OCI-LY7 (cell line): ENCODE results near the gene IL4I1. TPM values are rescaled to one million over a fixed set of nuclear protein-coding genes. Genes with fewer than 3 reads are reported as not detected.

Experiments used
- BruUV-seq: library from RNA; stranded (reverse); fragments of 400-500 nt; replicated peaks from 2 replicates; lab custom pipeline; 2021; lab: Mats Ljungman, UMichigan
- CTCF ChIA-PET: fragments of 300-600 bp; sonication (Branson Sonifier 250); formaldehyde crosslinking; loops from one replicate; lab custom pipeline; 2022; ENCODE audit warnings: antibody characterized with exemption; ENCODE audit not compliant: unreplicated experiment; lab: Charles Lee
- POLR2A ChIA-PET: fragments of 300-600 bp; sonication (Branson Sonifier 250); formaldehyde crosslinking; loops from one replicate; lab custom pipeline; 2022; ENCODE audit warnings: antibody characterized with exemption; lab: Charles Lee
- DNase-seq: peaks from one replicate; pipeline ENCODE4 v3.0.0-alpha.2; 2015; ENCODE audit warnings: low spot score
- H2AFZ ChIP-seq: fragments of 200-600 bp; sonication (generic), shearing (Covaris generic); 2 replicates; pipeline ENCODE4 v1.6.1; 2014; ENCODE audit warnings: mild to moderate bottlenecking, antibody characterized with exemption, low read length, moderate library complexity
- H3K27ac ChIP-seq: fragments of 200-600 bp; sonication (generic); 2 replicates; pipeline ENCODE4 v1.5.1; 2014; ENCODE audit warnings: mixed run types, low read depth, mild to moderate bottlenecking, moderate library complexity, low read length, inconsistent platforms; ENCODE audit not compliant: poor library complexity, severe bottlenecking
- H3K36me3 ChIP-seq: fragments of 200-600 bp; sonication (generic); 2 replicates; pipeline ENCODE4 v1.6.1; 2014; ENCODE audit warnings: mild to moderate bottlenecking, antibody characterized with exemption, low read length, moderate library complexity, mixed read lengths; ENCODE audit not compliant: insufficient read depth
- H3K4me1 ChIP-seq: fragments of 200-600 bp; sonication (generic); 2 replicates; pipeline ENCODE4 v1.5.1; 2014; ENCODE audit warnings: mild to moderate bottlenecking, low read length; ENCODE audit not compliant: insufficient read depth, poor library complexity, severe bottlenecking
- H3K4me2 ChIP-seq: fragments of 200-600 bp; sonication (generic); 2 replicates; pipeline ENCODE4 v1.6.1; 2014; ENCODE audit warnings: mild to moderate bottlenecking, low read length
- H3K4me3 ChIP-seq: fragments of 200-600 bp; sonication (generic); 2 replicates; pipeline ENCODE4 v1.5.1; 2014; ENCODE audit warnings: mild to moderate bottlenecking, low read depth, low read length; ENCODE audit not compliant: poor library complexity, severe bottlenecking
- H3K79me2 ChIP-seq: fragments of 200-600 bp; sonication (generic); 2 replicates; pipeline ENCODE4 v1.6.1; 2016; ENCODE audit warnings: low read depth, mild to moderate bottlenecking, low read length, moderate library complexity, mixed read lengths; ENCODE audit not compliant: insufficient read depth
- H3K9me2 ChIP-seq: fragments of 200-600 bp; sonication (generic); 2 replicates; pipeline ENCODE4 v1.6.1; 2016; ENCODE audit warnings: mild to moderate bottlenecking, low read length, mixed read lengths; ENCODE audit not compliant: insufficient read depth
- H3K9me3 ChIP-seq: fragments of 200-600 bp; sonication (generic); 2 replicates; pipeline ENCODE4 v1.6.1; 2014; ENCODE audit warnings: mild to moderate bottlenecking, mixed run types, low read length, mixed read lengths
- H4K20me1 ChIP-seq: fragments of 200-600 bp; sonication (generic); 2 replicates; pipeline ENCODE4 v1.6.1; 2014; ENCODE audit warnings: mild to moderate bottlenecking, antibody characterized with exemption, low read length, moderate library complexity, mixed read lengths; ENCODE audit not compliant: insufficient read depth
- EZH2phosphoT487 ChIP-seq: fragments of 200-600 bp; sonication (generic); IDR thresholded peaks from 2 replicates; pipeline ENCODE4 v1.6.1; 2018; ENCODE audit warnings: low read depth, borderline replicate concordance, mild to moderate bottlenecking, mixed run types, antibody characterized with exemption, low read length, moderate library complexity, mixed read lengths
- intact Hi-C: fragments of 100-400 bp; cut with micrococcal nuclease; formaldehyde crosslinking; loops from one replicate; pipeline ENCODE4 v1.10.0; 2022; ENCODE audit not compliant: unreplicated experiment
- total RNA-seq, 2 experiments: library from RNA; depleted of rRNA in 1 of 2; stranded (reverse); fragments of >200 nt in 1 of 2; shearing (Covaris generic) in 1 of 2; gene quantifications; 2 replicates each; pipeline ENCODE4 v1.2.3, GENCODE V29; 2014 to 2022
- TF ChIP-seq, protein P1 (sequence below): fragments of 200-600 bp; sonication (generic); conservative IDR thresholded peaks from 2 replicates; pipeline ENCODE4 v1.5.1; 2014; ENCODE audit warnings: mild to moderate bottlenecking, antibody characterized with exemption, low read length, moderate library complexity, mixed read lengths

Gene IL4I1
- total RNA-seq, 2 experiments from 2014 or later: 0.25 to 1.7 TPM

DNA sequence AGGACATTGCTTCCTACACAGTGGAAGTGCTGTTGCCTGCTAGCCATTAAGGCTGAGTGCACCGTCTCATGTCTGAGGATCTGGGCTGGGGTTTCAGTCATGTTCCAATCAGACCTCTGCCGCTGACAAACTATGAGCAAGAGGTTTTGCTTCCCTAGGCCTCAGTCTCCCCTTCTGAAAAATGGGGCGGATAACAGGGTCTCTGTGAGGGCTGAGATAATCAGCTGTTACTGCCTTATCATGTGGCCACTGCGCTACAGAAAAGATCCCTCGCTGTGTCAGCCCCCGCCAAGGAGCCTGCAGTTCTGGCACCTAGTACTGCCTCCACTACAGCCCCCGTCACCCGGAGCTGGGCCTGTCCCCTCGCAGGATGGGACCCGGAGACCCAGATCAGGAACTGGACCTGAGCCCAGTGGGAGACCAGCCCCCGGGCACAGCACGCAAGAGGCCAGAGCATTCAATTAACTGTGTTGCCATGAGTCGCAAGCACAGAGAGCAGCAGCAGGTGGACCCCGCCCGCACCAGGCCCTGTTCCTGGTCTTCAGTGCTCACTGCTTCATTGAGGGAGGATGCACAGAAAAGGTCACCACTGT, 26.3 kb downstream of the IL4I1 start:
- TF ChIP-seq, protein P1, sequence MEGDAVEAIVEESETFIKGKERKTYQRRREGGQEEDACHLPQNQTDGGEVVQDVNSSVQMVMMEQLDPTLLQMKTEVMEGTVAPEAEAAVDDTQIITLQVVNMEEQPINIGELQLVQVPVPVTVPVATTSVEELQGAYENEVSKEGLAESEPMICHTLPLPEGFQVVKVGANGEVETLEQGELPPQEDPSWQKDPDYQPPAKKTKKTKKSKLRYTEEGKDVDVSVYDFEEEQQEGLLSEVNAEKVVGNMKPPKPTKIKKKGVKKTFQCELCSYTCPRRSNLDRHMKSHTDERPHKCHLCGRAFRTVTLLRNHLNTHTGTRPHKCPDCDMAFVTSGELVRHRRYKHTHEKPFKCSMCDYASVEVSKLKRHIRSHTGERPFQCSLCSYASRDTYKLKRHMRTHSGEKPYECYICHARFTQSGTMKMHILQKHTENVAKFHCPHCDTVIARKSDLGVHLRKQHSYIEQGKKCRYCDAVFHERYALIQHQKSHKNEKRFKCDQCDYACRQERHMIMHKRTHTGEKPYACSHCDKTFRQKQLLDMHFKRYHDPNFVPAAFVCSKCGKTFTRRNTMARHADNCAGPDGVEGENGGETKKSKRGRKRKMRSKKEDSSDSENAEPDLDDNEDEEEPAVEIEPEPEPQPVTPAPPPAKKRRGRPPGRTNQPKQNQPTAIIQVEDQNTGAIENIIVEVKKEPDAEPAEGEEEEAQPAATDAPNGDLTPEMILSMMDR: no peak
- no peak for TF ChIP-seq EZH2phosphoT487
- CTCF ChIA-PET: no interaction called here
- no peak for DNase-seq
- peaks cover 22% of the 10 kb centered on the region; the same call in 1 of the 2 replicates for H3K79me2 ChIP-seq
- peak overlapping the region; percentile 42 for H3K27ac ChIP-seq
- no peaks in the 10 kb centered on the region for H3K9me2 ChIP-seq
- POLR2A ChIA-PET: no interaction called here
- H3K4me1 ChIP-seq: peaks cover 51% of the 10 kb centered on the region
- peak overlapping the region; percentile 66 for H3K4me2 ChIP-seq
- H3K4me3 ChIP-seq: peak overlapping the region; percentile 69
- no peak overlapping the region for H2AFZ ChIP-seq
- BruUV-seq: no TSS peak
- peaks cover 11% of the 10 kb centered on the region; the same call in 1 of the 2 replicates for H3K36me3 ChIP-seq
- intact Hi-C loops: no loop called here
- no peaks in the 10 kb centered on the region for H4K20me1 ChIP-seq
- no peaks in the 10 kb centered on the region for H3K9me3 ChIP-seq

DNA sequence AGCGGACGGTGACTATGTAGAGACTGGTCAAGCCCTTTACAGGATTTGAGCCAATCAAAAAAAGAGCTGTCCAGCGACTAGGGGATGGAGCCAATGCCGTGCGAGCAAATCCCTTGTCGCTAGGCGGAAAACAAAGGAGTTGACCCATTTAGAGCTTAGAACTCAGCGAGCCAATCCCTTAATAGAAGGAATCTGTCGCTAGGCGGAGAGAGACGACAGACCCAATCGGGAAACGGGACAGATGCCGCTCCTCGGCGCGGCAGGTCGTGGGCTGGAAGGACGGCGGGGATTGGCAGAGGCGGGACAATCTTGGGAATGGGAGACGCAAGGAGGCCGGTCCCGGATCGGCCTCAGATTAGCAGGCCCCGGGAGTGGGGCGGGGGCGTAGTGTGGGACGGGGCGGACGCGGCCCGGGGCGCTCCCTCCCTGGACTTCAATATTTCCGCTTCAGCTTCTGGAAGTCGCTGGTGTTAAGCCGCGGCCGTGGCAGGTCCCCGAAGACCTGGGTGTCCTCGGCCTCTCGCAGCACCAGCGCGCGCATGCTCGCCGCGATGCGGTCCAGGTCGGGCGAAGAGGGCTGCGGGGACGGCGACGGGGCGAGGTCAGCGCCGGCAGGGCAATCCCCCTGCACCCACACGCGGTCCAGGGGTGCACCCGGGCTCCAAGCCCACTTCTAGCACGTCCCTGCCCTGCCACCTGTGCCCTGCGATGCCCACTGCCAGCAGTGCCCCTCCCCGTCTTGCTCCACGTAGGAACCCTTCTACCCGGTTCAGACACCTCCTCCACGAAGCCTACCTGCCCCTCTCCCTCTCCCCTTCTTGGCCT, 27.0 kb downstream of the IL4I1 start:
- H3K36me3 ChIP-seq: peaks cover 16% of the 10 kb centered on the region; the same call in 1 of the 2 replicates
- TF ChIP-seq, protein P1: no peak
- no peak for TF ChIP-seq EZH2phosphoT487
- H3K9me2 ChIP-seq: no peaks in the 10 kb centered on the region
- BruUV-seq: no TSS peak
- H3K27ac ChIP-seq: peak overlapping the region; percentile 49
- H3K4me3 ChIP-seq: peak overlapping the region; percentile 69
- POLR2A ChIA-PET: interaction anchor here (0.7 to 1.1 kb wide), 4 partner anchors 10 to 50 kb away, joined by 3 to 7 read pairs (median 4); no protein-coding TSS in a partner anchor
- no peaks in the 10 kb centered on the region for H3K9me3 ChIP-seq
- DNase-seq: peak; percentile 100
- peaks cover 49% of the 10 kb centered on the region for H3K4me1 ChIP-seq
- peaks cover 5% of the 10 kb centered on the region; the same call in 1 of the 2 replicates for H4K20me1 ChIP-seq
- intact Hi-C loops: no loop called here
- H3K4me2 ChIP-seq: peak overlapping the region; percentile 66
- peak overlapping the region; percentile 51; the same call in 1 of the 2 replicates for H2AFZ ChIP-seq
- CTCF ChIA-PET: interaction anchor here (0.6 kb wide), 1 partner anchor 659 kb away, joined by 3 read pairs; no protein-coding TSS in a partner anchor
- peaks cover 23% of the 10 kb centered on the region; the same call in 1 of the 2 replicates for H3K79me2 ChIP-seq
